SK-N-SH (cell line): ENCODE data around the gene AVPR2.

Experiments
- CHD2 ChIP-seq: fragments of 150-350 bp; IDR thresholded peaks from 2 replicates; pipeline ENCODE4 v1.6.1; 2018; ENCODE audit warnings: low read length; ENCODE audit not compliant: partially characterized antibody
- CTCF ChIP-seq: fragments of 200-600 bp; sonication (generic); IDR thresholded peaks from 2 replicates; pipeline ENCODE4 v1.6.1; 2017; ENCODE audit warnings: antibody characterized with exemption, mild to moderate bottlenecking, moderate library complexity
- EP300 ChIP-seq, 2 experiments: IDR thresholded peaks; 2 replicates each; pipeline versions ENCODE4 v1.4.0 to v1.6.1; 2012; ENCODE audit warnings: borderline replicate concordance in 1 of 2, low read depth in 1 of 2, low read length in 1 of 2
- FOXM1 ChIP-seq: IDR thresholded peaks from 2 replicates; pipeline ENCODE4 v1.4.0; 2012; ENCODE audit warnings: low read depth, mild to moderate bottlenecking
- POLR2AphosphoS5 ChIP-seq: IDR thresholded peaks from 2 replicates; pipeline ENCODE4 v1.6.1; 2012; ENCODE audit warnings: low read depth, low read length
- RCOR1 ChIP-seq: fragments of 150-350 bp; IDR thresholded peaks from 2 replicates; pipeline ENCODE4 v1.6.1; 2017; ENCODE audit warnings: antibody characterized with exemption, low read length
- RFX5 ChIP-seq: IDR thresholded peaks from 2 replicates; pipeline ENCODE4 v1.6.1; 2012; ENCODE audit warnings: mild to moderate bottlenecking, improper control_type of control experiment, low read length
- TF ChIP-seq, protein P1 (sequence below): IDR thresholded peaks from 2 replicates; pipeline ENCODE4; 2012
- TF ChIP-seq, protein P2 (sequence below): IDR thresholded peaks from 2 replicates; pipeline ENCODE4 v1.4.0; 2012; ENCODE audit warnings: low read depth

DNA sequence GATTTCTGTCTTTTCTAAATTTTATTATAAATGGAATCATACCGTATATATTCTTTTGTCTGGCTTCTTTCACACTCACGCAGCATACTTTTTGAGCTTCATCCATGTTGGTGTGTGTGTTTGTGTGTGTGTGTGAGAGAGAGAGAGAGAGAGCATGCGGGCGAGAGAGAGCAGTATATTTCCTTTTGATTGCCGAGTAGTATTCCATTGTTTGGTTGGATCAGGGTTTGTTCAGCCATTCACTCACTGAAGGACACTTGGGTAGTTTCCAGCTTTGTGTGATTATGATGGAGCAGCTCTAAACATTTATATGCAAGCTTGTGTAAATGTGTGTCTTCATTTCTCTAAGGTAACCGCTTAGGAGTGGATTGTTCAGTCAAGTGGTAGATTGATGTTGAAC is 15.3 kb upstream of the AVPR2 start:
- TF ChIP-seq, protein P1, sequence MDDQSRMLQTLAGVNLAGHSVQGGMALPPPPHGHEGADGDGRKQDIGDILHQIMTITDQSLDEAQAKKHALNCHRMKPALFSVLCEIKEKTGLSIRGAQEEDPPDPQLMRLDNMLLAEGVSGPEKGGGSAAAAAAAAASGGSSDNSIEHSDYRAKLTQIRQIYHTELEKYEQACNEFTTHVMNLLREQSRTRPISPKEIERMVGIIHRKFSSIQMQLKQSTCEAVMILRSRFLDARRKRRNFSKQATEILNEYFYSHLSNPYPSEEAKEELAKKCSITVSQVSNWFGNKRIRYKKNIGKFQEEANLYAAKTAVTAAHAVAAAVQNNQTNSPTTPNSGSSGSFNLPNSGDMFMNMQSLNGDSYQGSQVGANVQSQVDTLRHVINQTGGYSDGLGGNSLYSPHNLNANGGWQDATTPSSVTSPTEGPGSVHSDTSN = no peak
- no peak for TF ChIP-seq CTCF
- TF ChIP-seq POLR2AphosphoS5 = no peak
- TF ChIP-seq, protein P2, sequence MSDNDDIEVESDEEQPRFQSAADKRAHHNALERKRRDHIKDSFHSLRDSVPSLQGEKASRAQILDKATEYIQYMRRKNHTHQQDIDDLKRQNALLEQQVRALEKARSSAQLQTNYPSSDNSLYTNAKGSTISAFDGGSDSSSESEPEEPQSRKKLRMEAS = no peak
- no peak for TF ChIP-seq CHD2
- TF ChIP-seq EP300 (IDR thresholded peaks at IDR 0.05; ENCODE audit: borderline replicate concordance in 1 of 2, low read depth in 1 of 2, low read length in 1 of 2) = no peak
- TF ChIP-seq FOXM1 = no peak
- TF ChIP-seq RFX5 = no peak
- no peak for TF ChIP-seq RCOR1
